Stimulated activated CD8-positive, alpha-beta memory T cell treated with anti-CD3 and anti-CD28 coated beads, Interleukin-7, amount 100 ng/mL, for 1 hour (primary cell): Measurements from ENCODE around the gene CDH23.

ENCODE experiments used
- DNase-seq, 2 donors: peaks; one replicate each; pipeline ENCODE4 v3.0.0-alpha.2; 2020; ENCODE audit warnings: low read depth in 2 of 2

CDH23 gene

DNA sequence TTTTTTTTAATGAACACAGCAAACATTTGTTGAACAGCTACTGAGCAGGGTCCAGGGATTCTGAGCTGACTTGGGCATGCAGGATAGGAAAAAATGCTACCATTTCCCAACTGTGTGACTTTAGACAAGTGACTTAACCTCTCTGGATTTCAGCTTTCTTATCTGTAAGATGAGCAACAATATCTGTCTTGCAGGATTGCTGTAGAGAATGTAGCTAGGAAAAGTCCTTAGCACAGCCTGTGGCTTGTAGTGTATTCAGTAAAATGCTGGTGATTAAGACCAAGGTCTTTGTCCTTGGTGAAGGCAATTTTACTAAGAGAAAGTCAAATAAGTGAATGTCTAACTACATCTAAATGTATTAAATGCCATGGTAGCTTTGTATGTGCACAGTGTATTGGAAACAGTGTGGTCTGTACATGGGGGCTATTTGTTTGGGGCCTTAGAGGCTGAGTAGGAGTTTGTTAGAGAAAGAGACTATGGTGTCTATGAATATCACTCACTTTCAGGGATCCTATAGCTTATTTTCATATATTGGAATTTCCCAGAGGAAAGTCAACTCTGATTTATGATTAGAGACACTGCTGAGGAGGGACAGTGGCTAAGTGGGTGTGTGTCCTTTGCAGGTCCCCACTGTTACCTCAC is 118.9 kb downstream of the CDH23 start:
- no peak for DNase-seq

DNA sequence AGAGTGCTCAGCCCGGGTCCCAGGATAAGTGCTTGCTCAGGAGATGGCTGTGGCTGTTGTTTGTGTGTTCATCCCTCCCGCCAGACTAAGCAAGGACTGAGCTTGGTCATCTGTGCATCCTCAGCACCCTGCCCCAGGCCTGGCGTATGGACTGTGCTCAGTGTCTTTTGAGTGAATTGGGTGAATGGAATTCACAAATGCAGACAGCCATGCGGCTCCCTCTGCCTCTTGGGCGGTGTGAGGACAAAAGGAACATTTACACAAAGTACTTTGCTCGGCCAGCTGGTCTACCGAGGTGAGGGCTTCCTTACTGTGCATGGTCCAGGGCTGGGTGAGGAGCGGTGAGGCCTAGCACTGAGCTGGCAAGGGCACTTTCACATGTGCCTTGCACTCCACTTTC is 120.2 kb downstream of the CDH23 start:
- no peak for DNase-seq

DNA sequence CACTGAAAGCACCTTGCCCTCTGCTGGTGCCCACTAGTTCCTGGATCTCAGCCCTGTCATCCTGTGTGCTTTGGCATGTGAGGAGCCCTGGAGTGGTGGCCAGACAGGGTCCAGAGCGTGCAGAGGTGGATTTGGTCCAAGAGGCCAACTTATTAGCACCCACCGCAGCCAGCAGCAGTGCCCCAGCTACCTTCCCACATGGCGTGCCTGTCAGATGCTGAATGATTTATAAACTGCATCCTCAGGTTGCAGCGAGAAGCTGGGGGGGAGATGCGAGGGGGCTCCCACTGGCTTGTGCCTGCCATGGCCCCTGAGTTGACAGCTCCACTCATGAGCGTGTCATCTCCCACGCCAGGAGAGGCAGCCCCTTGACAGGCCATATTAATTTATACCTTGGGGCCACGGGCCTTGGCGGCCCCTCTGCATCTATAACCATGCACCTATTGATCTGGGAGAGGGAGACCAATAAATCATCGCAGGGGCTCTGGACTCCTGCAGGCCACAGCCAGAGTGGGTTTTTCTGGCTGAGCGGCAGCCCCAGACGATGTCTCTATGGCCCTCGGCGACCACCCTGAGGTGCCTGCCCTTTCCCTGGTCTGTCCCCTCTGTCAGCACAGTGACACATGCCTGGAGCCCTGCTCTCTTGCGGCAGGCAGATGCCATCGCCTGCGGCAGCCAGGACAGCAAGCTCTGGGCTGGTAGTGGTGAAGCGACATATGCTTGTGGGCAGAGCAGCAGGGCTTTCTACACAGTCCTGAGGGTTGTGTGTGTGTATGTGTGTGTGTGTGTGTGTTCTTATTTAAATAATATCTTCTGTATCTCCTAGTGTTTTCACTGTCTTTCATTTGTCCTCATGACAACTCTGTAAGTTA is 120.8 kb downstream of the CDH23 start:
- DNase-seq, result no peak

DNA sequence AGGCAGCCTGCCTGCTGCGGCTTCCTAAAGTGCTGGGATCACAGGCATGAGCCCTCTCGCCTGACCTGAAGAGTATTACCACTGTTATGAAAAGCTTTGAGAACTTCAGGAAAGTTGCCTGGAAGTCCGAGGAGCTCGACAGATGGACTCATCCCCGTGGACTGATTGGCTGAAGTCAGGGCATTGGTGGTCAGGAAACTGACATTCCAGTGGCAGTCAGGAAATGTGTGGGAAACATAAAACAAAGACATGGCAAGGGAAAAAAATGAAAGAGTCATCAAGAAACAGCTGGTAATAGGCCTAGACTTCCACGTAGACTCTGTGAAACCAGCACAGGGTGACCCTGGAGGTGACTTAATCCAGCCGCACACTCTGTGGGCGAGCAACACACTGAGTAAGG is 123.3 kb downstream of the CDH23 start:
- DNase-seq, result no peak

DNA sequence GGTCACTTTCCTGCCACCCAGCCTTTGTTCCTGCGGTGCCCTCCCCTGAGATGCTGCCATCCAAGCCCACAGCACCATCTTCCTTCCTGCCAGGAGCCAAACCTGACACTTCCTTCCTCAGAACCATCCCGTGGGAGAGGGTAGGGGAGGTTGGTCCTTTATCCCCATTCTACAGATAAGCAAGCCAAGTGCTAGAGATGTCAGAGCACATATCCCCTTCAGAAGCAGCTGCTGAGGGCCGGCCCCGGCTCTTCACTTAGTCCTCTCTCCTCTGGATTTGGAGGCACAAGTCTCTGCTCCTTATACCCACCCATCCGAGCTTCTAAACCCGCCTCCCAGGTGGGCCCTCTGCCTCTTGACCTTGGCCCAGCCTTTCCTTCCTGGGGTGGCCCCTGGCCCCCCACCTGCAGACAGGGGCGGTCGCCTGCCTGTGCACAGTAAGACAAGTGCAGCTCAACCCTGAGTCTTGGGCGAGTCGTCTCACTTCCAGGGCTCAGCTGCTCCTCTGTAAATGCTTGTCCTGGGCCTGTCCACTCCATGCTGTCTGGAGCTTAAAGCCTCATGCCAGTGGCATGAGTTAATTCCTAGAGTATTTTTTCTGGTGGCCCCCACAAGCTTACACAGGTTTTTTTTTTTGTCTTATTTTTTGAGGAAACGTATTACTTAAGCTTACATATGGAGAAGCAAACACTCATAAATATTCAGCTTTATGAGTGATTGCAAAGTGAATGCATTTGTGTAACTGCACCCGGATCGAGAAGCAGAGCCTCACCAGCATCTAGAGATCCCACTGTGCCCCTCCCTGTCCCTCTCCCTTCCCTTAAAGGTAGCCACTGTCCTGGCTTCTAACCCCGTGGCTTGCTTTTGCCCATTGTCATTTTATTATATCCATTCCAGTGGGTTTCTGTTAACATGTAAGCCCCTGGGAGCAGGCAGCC is 125.1 kb downstream of the CDH23 start:
- no peak for DNase-seq

DNA sequence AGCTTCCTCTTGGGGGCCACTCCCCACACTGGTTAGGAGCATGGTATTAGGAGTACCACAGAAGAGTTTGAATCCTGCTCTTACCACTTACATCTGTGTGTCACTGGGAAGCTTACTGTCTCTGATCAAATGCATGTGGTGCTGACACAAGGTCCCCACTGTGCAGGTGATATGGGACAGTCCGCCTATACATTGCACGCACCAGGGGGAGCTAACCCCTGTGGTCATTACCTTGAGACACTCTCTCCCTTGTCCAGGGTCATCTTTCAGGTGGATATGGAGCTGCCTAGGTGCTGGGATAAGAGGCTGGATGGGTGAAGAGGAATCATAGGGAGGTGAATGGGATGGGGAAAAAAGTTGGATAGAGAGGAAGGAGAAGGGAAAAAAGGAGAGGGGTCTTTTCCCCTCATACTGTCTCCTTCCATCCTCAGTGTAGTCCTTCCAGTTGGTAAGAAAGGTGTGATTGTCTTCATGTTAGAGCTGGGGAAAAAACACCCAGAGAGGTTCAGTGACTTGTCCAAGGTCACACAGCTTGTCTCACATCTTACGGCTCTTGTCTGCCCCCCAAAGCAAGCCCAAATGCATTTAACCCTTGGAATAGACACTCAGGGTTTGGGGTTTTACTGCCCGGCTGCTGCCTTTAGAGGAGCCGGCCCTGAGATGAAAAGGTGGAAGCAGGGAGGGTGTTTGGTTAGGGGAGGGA is 125.9 kb downstream of the CDH23 start:
- DNase-seq, result no peak

DNA sequence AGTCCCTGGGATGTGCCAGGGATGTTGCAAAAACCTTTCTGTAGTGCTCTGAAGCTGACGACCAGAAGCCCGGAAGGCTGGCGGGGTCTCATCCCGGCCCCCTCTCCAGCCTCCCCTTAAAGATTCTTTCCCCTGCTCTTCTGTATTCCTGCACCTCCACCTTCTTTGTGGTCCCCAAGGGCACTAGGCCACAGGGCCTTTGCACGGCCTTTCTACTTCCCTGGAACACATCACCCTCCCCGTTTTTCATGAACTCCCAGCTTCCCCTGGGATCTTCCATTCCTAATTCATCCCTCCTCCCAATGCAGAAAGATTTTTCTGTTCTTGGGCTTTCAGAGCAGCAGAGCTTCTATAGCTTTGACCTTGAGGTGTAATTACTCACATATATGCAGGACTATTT is 127.0 kb downstream of the CDH23 start:
- DNase-seq, result no peak

DNA sequence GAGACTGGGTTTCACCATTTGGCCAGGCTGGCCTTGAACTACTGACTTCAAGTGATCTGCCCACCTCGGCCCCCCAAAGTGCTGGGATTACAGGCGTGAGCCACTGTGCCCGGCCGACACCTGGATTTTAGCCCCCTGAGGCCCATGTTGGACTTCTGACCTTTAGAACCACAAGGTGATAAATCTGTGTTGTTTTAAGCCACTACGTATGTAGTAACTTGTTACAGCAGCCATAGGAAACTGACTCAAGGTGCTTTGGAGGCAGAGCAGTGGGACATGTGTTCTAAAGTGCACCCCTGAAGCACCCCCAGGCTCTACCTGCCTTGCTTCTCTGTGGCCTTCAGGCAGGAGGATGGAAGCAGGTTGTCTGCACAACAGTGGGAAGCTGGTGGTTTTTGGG is 128.4 kb downstream of the CDH23 start:
- no peak for DNase-seq

DNA sequence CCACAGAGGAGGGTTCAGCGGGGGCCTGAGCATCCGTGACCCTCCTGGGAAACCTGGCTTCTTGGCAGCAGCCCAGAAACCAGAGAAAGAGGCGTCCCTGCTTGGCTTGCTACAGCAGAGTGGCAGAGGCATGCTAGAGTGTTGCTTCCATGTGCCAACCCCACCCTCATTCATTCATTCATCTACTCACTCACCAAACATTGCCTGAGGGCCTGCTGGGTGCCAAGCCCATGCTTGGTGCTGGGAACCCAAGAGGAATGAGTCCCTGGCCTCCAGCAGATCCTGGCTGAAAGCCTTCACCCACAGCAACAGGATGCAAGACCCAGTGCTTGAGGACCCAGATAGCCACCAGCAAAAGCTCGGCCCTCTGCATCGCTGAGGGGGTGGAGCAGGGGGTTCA is 129.0 kb downstream of the CDH23 start:
- no peak for DNase-seq

DNA sequence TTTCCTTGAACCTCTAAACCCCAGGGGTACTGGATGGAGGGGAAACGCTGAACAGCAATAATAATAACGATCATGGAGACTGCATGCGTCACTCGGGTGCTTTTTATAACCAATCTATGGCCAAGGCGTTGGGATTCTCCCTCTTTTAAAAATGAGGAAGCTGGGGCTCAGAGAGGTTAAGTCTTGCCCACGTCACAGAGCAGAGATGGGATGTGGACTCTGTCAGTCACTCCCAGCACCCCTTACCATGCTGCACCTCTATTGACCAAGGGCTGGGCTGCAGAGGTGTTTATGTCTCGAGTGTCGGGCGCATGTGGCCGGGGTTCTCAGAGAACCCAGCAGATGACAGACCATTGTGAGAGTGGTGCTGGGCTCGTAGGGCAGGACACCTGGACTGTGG is 129.9 kb downstream of the CDH23 start:
- no peak for DNase-seq

DNA sequence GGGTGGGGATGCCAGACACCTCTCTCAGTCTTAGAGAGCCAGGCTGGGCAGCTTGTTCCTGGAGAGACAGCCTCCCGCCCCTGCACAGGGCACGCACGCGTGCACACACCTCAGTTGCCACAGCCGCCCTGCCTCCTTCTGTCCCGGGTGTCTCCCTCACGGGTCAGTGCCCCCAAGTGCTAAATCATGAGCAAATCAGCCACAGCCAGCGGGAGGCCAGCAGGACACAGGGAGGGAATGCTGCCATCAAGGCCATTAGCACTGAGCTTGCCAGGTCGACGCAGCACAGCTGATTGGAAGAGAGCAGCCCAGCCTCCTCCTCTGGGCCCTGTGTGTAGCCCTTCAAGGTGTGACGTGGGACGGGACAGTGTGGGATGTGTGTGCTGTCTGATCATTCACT is 130.4 kb downstream of the CDH23 start:
- no peak for DNase-seq

DNA sequence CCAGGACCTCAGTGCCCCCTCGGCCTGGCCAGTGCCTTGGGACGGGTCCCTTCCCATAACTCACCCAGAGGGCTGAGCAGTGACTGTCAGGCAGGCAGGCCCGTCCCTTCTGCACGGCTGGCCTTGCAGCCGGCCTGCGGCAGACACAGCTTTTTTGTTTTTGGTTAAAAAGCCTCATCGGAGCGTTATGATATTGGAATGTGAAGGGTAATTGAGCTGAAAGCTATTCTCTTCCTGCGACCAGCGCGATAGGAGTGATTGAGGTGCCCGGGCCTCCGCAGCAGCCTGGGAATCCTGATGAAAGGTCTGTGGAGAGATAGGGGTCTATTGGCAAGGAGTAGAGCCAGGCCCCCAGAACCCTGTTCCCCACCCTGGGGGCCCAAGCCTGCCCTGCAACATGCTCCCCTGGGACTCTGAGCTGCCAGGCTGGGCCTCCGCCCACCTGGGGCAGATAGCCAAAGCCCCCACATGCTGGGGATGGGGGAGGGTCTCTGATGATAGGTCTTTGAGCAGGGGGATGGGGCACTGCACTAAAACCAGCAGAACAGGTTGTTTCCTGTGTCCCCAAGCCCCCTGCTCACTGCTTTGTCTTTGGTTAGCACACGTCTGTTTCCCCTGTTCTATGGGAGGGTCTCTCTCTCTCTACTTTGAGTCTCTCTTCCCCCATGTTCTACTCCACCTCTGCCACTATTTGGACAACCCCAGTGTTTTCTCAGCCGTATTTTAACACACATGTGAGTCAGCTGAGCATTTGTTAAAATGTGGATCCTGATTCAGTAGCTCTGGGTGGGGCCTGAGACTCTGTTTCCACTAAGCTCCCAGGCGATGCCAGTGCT is 131.9 kb downstream of the CDH23 start:
- no peak for DNase-seq

DNA sequence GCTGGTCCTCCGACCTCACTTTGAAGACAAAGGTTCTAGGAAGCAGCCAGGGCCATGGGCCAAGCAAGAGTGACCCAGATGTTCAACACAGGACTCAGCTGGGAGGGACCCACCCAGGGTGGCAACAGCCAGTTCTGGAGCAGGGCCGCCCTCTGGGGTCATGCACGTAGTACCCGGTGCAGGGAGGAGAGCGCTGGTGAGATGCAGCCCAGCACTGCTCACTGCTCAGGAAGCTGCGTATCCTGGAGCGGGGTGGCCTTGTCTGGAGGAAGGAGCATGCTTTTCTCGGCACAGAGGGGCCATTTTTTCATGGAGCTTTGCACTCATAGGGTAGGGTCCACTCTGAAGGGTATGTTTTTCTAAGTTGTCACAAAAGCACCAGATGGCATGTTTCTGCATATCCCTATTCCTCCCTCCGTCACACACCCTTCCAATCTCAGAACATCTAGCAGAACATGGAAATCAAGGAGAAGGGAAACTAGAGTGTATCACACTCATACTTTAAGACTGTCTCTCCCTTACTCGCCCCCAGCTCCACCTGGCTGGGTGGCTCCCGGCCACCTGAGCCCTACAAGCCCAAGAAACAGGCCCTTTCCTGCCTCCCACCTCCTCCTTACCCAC is 132.6 kb downstream of the CDH23 start:
- DNase-seq, result no peak

DNA sequence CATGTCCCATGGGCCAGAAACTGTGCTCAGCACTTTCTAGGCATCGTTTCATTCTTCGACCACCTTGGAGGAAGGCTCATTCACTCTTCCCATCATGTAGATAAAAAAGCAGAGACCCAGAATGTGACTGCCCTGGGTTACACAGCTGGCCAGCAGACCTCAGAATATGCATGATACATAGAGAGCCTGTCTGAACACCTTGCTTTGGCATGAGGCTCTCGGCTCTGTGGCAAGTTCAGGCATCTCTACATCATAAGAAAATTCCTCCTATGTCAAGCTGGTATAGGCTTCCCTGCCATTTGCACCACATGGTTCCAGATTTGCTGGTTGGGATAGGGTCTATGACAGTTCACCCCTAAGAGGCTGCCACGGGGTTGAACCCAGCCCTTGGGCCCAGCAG is 134.1 kb downstream of the CDH23 start:
- no peak for DNase-seq

DNA sequence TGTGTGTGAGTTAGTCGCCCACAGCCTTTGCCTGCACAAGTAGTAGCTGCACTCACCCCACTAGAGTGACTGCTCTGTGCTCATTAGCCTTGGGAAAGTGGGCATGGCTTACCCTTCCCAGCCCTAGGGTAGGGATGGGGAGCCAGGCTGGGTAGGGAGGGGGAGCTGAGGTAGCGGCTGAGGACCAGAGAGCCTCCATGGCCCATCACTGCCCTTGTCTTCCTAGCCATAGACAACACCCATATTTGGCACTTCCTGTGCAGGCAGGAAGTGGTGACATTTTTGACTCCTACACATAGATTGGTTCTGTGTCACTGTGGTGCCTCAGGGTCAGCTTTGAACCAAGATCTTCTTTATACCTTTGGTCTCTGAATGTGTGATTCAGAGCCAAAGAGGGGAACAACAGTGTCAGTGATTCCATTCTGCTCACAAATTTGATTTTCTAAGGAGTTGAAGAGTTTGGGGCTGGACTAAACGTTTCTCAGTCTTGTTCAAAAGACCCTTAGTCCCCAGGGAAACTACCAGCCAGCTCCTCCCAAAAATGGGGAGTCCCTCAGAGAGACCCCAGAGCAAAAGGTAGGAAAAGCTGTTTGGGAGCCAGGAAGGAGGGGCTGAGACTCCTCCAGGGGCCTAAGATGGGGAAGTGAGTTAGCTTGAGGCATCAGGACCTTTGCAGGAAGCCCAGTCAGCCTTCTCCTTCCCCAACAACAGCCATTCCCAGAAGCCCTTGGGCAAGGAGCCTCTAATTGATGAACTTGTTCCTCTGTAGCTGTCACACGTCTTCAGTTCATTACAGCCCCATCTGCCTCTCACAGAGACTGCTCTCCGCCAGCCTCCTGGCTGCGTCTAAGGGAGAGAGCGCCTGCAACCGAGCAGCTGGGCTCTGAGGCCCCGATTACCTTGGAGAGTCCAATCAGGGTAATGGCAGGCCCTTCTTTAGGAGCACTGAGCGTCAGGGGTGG is 135.0 kb downstream of the CDH23 start:
- no peak for DNase-seq

DNA sequence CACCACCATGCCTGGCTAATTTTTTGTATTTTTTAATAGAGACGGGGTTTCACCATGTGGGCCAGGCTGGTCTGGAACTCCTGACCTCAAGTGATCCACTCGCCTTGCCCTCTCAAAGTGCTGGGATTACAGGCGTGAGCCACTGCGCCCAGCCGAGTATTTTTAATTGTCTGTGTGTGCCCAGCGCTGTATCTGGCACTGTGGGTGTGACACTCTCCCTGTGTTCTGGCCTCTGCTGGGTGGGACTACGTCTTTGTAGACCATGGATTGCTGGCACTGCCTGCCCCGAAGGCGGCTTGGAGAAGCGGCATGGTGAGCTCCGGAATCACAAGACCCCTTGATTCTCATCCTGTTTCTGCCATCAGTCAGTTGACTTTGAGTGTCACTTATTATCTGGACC is 136.2 kb downstream of the CDH23 start:
- no peak for DNase-seq

DNA sequence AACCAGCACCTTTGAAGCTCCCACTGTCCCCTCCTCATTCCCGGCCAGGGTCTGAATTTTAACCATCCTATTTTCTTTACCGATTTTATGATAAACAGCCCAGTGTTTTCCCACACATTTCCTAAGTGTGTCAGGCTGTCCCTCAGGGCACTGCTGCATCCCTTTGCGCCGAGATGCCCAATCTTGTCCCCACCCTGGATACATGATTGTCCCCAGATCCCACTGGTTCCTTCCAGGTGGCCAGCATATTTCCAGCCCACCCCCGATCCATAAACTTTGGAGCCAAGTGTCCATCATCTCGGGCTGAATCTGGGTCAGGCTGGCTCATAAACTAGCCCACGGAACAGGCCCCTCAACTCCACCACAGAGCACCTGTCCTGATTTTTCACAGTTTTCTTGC is 137.2 kb downstream of the CDH23 start:
- no peak for DNase-seq

DNA sequence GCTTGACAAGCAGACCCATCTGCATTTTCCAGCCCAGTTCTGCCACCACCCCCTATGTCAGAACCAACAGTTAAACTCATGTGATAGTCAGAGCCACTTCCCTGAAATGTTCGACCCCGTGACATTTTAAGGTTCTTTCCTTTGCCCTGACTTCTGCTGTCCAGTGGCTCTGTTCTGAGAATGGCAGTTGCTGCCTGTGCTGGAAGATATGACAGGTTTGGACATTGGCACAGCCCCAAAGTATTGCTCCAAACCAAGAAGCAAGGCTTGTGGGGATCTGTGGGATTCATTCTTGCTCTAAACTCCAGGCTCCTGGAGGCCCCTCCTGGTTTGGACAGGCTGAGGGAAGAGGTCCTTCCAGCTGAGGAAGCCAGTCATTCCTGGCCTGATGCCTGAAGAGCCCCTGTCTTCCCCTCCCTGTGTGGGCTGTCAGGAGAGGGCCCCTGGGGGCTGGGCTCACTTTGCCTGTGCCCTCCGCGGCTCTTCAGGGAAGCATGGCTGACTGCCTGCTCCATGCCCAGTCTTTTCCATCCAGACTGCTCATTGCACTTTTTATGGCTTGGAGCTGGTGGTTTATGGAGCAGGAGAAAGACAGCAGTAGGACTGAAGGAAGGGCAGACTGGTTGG is 138.0 kb downstream of the CDH23 start:
- DNase-seq, result no peak

DNA sequence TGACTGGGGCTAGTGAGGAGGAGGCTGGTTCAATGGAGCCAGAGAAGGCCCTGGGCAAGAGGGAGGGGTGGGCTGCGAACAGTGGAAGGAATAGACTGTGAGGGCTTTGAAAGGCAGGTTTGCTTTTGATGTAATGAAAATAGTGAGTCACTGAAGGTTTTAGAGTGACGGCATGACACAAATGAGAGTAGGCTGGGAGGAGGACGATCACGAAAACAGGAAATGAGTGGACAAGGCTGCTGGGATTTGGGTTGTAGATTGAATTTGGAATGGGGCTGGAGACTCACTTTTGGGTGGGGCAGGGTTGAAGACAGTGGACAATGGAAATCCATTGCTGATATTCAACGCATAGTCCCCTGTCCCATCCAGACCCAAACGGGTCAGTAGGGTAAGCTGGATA is 139.6 kb downstream of the CDH23 start:
- DNase-seq, result no peak
